ACC112 (cell line): ENCODE measurements around the gene NAV2.

ENCODE experiments used
- H2AFZ ChIP-seq: fragments of 200-600 bp; sonication (generic); one replicate; pipeline ENCODE4 v1.6.0; 2017; ENCODE audit warnings: antibody characterized with exemption, low read length; ENCODE audit not compliant: unreplicated experiment
- H3K27ac ChIP-seq: fragments of 200-600 bp; sonication (generic); 2 replicates; pipeline ENCODE4 v1.5.1; 2014; ENCODE audit warnings: low read depth, mild to moderate bottlenecking, antibody characterized with exemption, low read length, moderate library complexity
- H3K27me3 ChIP-seq: fragments of 200-600 bp; sonication (generic); 2 replicates; pipeline ENCODE4 v1.6.1; 2014; ENCODE audit warnings: mild to moderate bottlenecking, antibody characterized with exemption, low read length, moderate library complexity, mixed read lengths; ENCODE audit not compliant: insufficient read depth
- H3K36me3 ChIP-seq: fragments of 200-600 bp; sonication (generic); 2 replicates; pipeline ENCODE4 v1.6.1; 2016; ENCODE audit warnings: mild to moderate bottlenecking, antibody characterized with exemption, low read length, moderate library complexity, mixed read lengths; ENCODE audit not compliant: insufficient read depth
- H3K4me1 ChIP-seq: fragments of 200-600 bp; sonication (generic); one replicate; pipeline ENCODE4 v1.6.1; 2016; ENCODE audit warnings: low read length, mixed read lengths; ENCODE audit not compliant: insufficient read depth, unreplicated experiment, control insufficient read depth
- H3K4me3 ChIP-seq: fragments of 200-600 bp; sonication (generic); 2 replicates; pipeline ENCODE4 v1.5.1; 2014; ENCODE audit warnings: mild to moderate bottlenecking, low read depth, low read length
- H3K79me2 ChIP-seq: fragments of 200-600 bp; sonication (generic); one replicate; pipeline ENCODE4 v1.6.0; 2016; ENCODE audit warnings: low read length; ENCODE audit not compliant: control insufficient read depth, unreplicated experiment, insufficient read depth

NAV2 gene

GRCh38 chr11:19766206-19766605 lies 53.6 kb downstream of the NAV2 start:
- no peak overlapping the region for H3K27ac ChIP-seq
- no peaks in the 10 kb centered on the region for H3K27me3 ChIP-seq
- H3K4me1 ChIP-seq, result peaks cover 45% of the 10 kb centered on the region
- H2AFZ ChIP-seq, result no peak overlapping the region
- H3K4me3 ChIP-seq, result no peak overlapping the region
- peaks cover 92% of the 10 kb centered on the region for H3K79me2 ChIP-seq
- H3K36me3 ChIP-seq, result peaks cover 6% of the 10 kb centered on the region; the same call in 1 of the 2 replicates

GRCh38 chr11:19766810-19767209 lies 54.2 kb downstream of the NAV2 start:
- Histone ChIP-seq H3K27ac (no peak overlapping the region), H3K36me3 (no peaks in the 10 kb centered on the region), H3K79me2 (peaks cover 93% of the 10 kb centered on the region), H3K4me3 (no peak overlapping the region), H3K27me3 (no peaks in the 10 kb centered on the region), H2AFZ (no peak overlapping the region), H3K4me1 (peaks cover 51% of the 10 kb centered on the region)

GRCh38 chr11:19767627-19768151 lies 55.1 kb downstream of the NAV2 start:
- H2AFZ ChIP-seq, result no peak overlapping the region
- no peaks in the 10 kb centered on the region for H3K27me3 ChIP-seq
- H3K36me3 ChIP-seq, result no peaks in the 10 kb centered on the region
- no peak overlapping the region for H3K4me3 ChIP-seq
- H3K79me2 ChIP-seq, result peaks cover 97% of the 10 kb centered on the region
- H3K4me1 ChIP-seq, result peaks cover 58% of the 10 kb centered on the region
- no peak overlapping the region for H3K27ac ChIP-seq

- Histone ChIP-seq H2AFZ (no peak overlapping the region), H3K36me3 (0 out of 2 replicates have a peak, but pooled peaks cover under 1% of the 10 kb centered on the region), H3K27me3 (no peaks in the 10 kb centered on the region), H3K27ac (no peak overlapping the region), H3K79me2 (peaks cover 97% of the 10 kb centered on the region), H3K4me3 (no peak overlapping the region), H3K4me1 (peaks cover 58% of the 10 kb centered on the region)
Measured at GRCh38 chr11:19768197-19768596, 55.6 kb downstream of the NAV2 start.

GRCh38 chr11:19768815-19769214 lies 56.2 kb downstream of the NAV2 start:
- Histone ChIP-seq H3K4me1 (peaks cover 58% of the 10 kb centered on the region), H3K27me3 (no peaks in the 10 kb centered on the region), H2AFZ (no peak overlapping the region), H3K79me2 (peaks cover 97% of the 10 kb centered on the region), H3K36me3 (0 out of 2 replicates have a peak, but pooled peaks cover 6% of the 10 kb centered on the region), H3K27ac (no peak overlapping the region), H3K4me3 (no peak overlapping the region)

GRCh38 chr11:19769820-19770219 lies 57.2 kb downstream of the NAV2 start:
- Histone ChIP-seq H3K36me3 (0 out of 2 replicates have a peak, but pooled peaks cover 6% of the 10 kb centered on the region), H2AFZ (no peak overlapping the region), H3K27ac (peak overlapping the region; percentile 4; the same call in 1 of the 2 replicates), H3K4me3 (no peak overlapping the region), H3K4me1 (peaks cover 58% of the 10 kb centered on the region), H3K27me3 (no peaks in the 10 kb centered on the region), H3K79me2 (peaks cover 97% of the 10 kb centered on the region)

GRCh38 chr11:19770277-19770676 lies 57.6 kb downstream of the NAV2 start:
- Histone ChIP-seq H3K27me3 (no peaks in the 10 kb centered on the region), H3K4me3 (no peak overlapping the region), H3K4me1 (peaks cover 58% of the 10 kb centered on the region), H2AFZ (no peak overlapping the region), H3K79me2 (peaks cover 96% of the 10 kb centered on the region), H3K27ac (no peak overlapping the region), H3K36me3 (0 out of 2 replicates have a peak, but pooled peaks cover 6% of the 10 kb centered on the region)

- H3K79me2 ChIP-seq, result peaks cover 97% of the 10 kb centered on the region
Measured at GRCh38 chr11:19771463-19771862, 58.8 kb downstream of the NAV2 start.

GRCh38 chr11:19772480-19772879 lies 59.8 kb downstream of the NAV2 start:
- no peaks in the 10 kb centered on the region for H3K27me3 ChIP-seq
- no peak overlapping the region for H3K4me3 ChIP-seq
- H3K79me2 ChIP-seq, result peaks cover 93% of the 10 kb centered on the region
- no peak overlapping the region for H2AFZ ChIP-seq
- H3K27ac ChIP-seq, result no peak overlapping the region
- H3K36me3 ChIP-seq, result 0 out of 2 replicates have a peak, but pooled peaks cover 6% of the 10 kb centered on the region
- H3K4me1 ChIP-seq, result peaks cover 50% of the 10 kb centered on the region

More at GRCh38 chr11:19771463-19771862, 58.8 kb downstream of the NAV2 start:
- Histone ChIP-seq H3K4me1 (peaks cover 58% of the 10 kb centered on the region), H3K27me3 (no peaks in the 10 kb centered on the region), H3K27ac (no peak overlapping the region), H2AFZ (no peak overlapping the region), H3K4me3 (no peak overlapping the region), H3K36me3 (0 out of 2 replicates have a peak, but pooled peaks cover 6% of the 10 kb centered on the region)

- Histone ChIP-seq H3K27me3 (no peaks in the 10 kb centered on the region), H3K36me3 (0 out of 2 replicates have a peak, but pooled peaks cover 6% of the 10 kb centered on the region), H2AFZ (no peak overlapping the region), H3K79me2 (peaks cover 93% of the 10 kb centered on the region), H3K4me1 (peaks cover 50% of the 10 kb centered on the region), H3K27ac (no peak overlapping the region), H3K4me3 (no peak overlapping the region)
Measured at GRCh38 chr11:19774329-19774728, 61.7 kb downstream of the NAV2 start.

GRCh38 chr11:19774817-19775580 lies 62.4 kb downstream of the NAV2 start:
- no peak overlapping the region for H3K27ac ChIP-seq
- no peaks in the 10 kb centered on the region for H3K27me3 ChIP-seq
- no peak overlapping the region for H3K4me3 ChIP-seq
- peaks cover 43% of the 10 kb centered on the region for H3K4me1 ChIP-seq
- H2AFZ ChIP-seq, result no peak overlapping the region
- H3K36me3 ChIP-seq, result 0 out of 2 replicates have a peak, but pooled peaks cover 6% of the 10 kb centered on the region
- H3K79me2 ChIP-seq, result peaks cover 95% of the 10 kb centered on the region
